Naive thymus-derived CD8-positive, alpha-beta T cell (primary cell): ENCODE measurements around the gene FOXN1. TPM values are rescaled to one million over a fixed set of nuclear protein-coding genes. Genes with fewer than 3 reads are reported as not detected.

Source experiments
- ATAC-seq, 2 donors: fragments of 150-1000 bp; cut with Tn5 transposase in 1 of 2; sonication (Bioruptor Pico), chemical (Tn5 transposase) in 1 of 2; 1 replicate in 1 of 2; 2 replicates in 1 of 2; pipeline ENCODE4 v1.10.0; 2021; ENCODE audit warnings: mild to moderate bottlenecking in 2 of 2, moderate library complexity in 2 of 2
- POLR2A ChIA-PET: fragments of 350-600 bp; sonication (Branson Sonifier 250); formaldehyde crosslinking; loops from one replicate; lab custom pipeline; 2021; ENCODE audit warnings: antibody characterized with exemption; lab: Charles Lee
- DNase-seq, 10 donors: peaks; one replicate each; pipeline versions ENCODE4 v3.0.0 to v3.0.0-alpha.2; 2020 to 2022
- H3K27ac Mint-ChIP-seq, 10 donors: one replicate each; pipeline ENCODE4 v1.8.0; 2020 to 2022; ENCODE audit warnings: mild to moderate bottlenecking in 10 of 10, mixed read lengths in 10 of 10, moderate library complexity in 4 of 10, inconsistent platforms in 1 of 10
- H3K27me3 Mint-ChIP-seq, 5 donors: one replicate each; pipeline ENCODE4 v1.8.0; 2021 to 2022; ENCODE audit warnings: mixed read lengths in 5 of 5
- H3K36me3 Mint-ChIP-seq, 3 donors: one replicate each; pipeline ENCODE4 v1.8.0; 2020 to 2022; ENCODE audit warnings: mixed read lengths in 3 of 3, mild to moderate bottlenecking in 2 of 3, inconsistent platforms in 1 of 3
- H3K4me1 Mint-ChIP-seq, 4 donors: one replicate each; pipeline ENCODE4 v1.8.0; 2021 to 2022; ENCODE audit warnings: mixed read lengths in 4 of 4
- H3K4me3 Mint-ChIP-seq, 10 donors: one replicate each; pipeline ENCODE4 v1.8.0; 2020 to 2022; ENCODE audit warnings: mild to moderate bottlenecking in 10 of 10, mixed read lengths in 10 of 10, moderate library complexity in 6 of 10, inconsistent platforms in 1 of 10
- H3K9me3 Mint-ChIP-seq, 9 donors: one replicate each; pipeline ENCODE4 v1.8.0; 2020 to 2022; ENCODE audit warnings: mixed read lengths in 9 of 9, mild to moderate bottlenecking in 3 of 9, inconsistent platforms in 1 of 9, moderate library complexity in 1 of 9
- polyA plus RNA-seq, 3 donors: library from polyadenylated mRNA; unstranded; fragments of 300-500 nt; fragmentation: Illumina TruSeq; gene quantifications; one replicate each; pipeline ENCODE4 v1.2.3, GENCODE V29; 2021
- total RNA-seq, 8 experiments: library from RNA in 2 of 8; stranded (reverse) in 2 of 8; gene quantifications; one replicate each; pipeline ENCODE4 v1.2.3 and lab custom pipeline; 2021 to 2026

The FOXN1 gene
- total and polyA plus RNA-seq, 5 experiments from 2014 or later = not detected

DNA sequence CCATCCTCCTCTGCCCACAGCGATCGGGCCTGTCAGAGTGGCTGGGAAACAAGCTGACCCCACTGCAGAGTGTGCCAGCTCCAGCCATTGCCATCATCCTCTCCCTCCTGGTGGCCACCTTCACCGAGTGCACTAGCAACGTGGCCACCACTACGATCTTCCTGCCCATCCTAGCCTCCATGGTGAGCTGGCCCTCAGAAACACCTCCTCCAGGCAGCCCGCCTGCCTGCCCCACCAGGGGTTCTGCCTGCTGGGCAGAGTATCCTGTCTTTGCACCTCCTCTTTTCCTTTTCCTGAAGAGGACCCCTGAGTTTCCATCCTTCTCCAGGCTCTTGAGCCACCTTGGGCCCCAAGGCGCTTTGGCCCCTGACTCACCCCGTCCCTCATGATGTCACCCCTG is 10.5 kb upstream of the FOXN1 start:
- ATAC-seq = no peak
- Mint-ChIP-seq H3K27ac (no peak overlapping the region), H3K36me3 (no peaks in the 10 kb centered on the region), H3K4me3 (no peak overlapping the region), H3K27me3 (peaks cover 0 to 9% (median 0%) of the 10 kb centered on the region in 5 donors), H3K9me3 (no peaks in the 10 kb centered on the region), H3K4me1 (no peaks in the 10 kb centered on the region)
- POLR2A ChIA-PET = interaction anchor here (1.0 to 1.1 kb wide), 2 partner anchors 52 to 59 kb away, joined by 3 read pairs; no protein-coding TSS in a partner anchor
- no peak for DNase-seq

DNA sequence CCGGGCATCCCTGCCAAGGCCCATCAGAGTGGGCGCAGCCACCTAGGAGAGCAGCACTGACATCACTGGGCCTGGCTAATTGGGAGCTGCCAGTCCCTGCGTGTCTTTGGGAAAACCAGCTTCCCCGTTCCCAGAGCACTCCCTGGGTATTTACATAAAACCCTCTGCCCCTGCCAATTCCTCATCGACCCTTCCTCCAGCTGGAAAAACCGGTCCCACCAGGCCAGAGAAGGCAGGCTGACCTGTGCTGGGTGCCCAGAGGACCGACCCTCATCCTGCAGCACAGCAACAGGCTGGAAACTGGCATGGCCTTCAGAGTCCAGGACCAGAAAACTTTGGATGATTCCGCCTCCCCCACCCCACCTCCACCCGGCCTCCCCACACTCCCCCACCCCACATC is 8.2 kb upstream of the FOXN1 start:
- no peak for ATAC-seq
- Mint-ChIP-seq H3K9me3 (no peaks in the 10 kb centered on the region), H3K27me3 (peaks cover 0 to 1% (median 0%) of the 10 kb centered on the region in 5 donors), H3K4me1 (no peaks in the 10 kb centered on the region), H3K27ac (no peak overlapping the region), H3K36me3 (no peaks in the 10 kb centered on the region), H3K4me3 (no peak overlapping the region)
- no peak for DNase-seq
- POLR2A ChIA-PET = no interaction called here

DNA sequence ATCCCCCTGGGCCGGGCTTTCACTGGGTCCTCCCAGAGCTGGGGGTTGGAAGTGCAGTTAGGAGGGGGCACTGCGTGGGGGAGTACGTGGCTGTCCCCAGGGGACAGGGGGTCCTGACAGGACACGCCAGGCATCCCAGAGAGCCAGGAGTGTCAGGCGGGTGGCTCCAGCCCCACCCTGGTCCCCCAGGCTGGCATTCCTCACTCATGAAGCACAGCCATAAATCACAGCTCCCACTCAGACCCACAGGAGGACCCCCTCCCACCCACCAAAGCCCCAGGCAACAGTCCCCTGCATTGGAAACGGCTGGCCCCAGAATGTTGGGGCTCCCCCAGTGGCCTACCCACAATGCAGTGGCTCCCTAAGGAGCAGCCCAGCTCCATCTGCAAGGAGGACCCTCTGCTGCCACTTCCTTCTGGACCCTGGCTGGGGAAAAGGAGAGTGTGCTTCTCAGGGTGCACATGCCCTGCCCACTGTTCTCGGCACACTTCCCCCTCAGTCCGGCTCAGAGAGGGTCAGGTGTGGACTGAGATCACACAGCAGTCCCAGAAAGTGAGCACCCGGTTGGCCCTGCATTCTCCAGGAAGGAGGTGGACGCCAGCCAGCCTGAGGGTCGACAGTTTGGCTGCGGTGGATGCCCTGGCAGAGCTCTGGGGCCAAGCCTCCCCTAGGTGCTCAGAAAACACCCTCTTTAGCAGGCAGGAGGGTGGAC is 7.3 kb upstream of the FOXN1 start:
- POLR2A ChIA-PET = no interaction called here
- Mint-ChIP-seq H3K36me3 (no peaks in the 10 kb centered on the region), H3K9me3 (no peaks in the 10 kb centered on the region)

DNA sequence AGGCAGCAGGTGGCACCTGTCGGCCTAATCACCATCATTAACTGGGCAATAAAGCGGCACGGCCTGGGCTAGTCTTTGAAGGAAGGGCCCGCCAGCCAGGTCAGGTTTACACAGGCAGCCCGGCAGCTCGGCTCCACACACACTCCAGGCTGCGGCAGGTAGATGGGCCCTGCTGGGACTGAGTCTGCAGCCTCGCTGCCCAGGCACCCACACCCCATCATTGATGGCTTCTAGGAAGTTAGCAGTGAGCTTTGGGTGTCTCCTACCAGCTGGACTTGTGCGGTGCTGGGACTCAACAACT is 6.8 kb upstream of the FOXN1 start:
- Mint-ChIP-seq H3K9me3 (no peaks in the 10 kb centered on the region), H3K4me3 (no peak overlapping the region), H3K4me1 (no peaks in the 10 kb centered on the region), H3K27me3 (no peaks in the 10 kb centered on the region), H3K36me3 (no peaks in the 10 kb centered on the region), H3K27ac (no peak overlapping the region)
- DNase-seq = no peak
- POLR2A ChIA-PET = no interaction called here
- ATAC-seq = no peak

More for the DNA sequence above, 7.3 kb upstream of the FOXN1 start:
- ATAC-seq = no peak
- Mint-ChIP-seq H3K27ac (no peak overlapping the region), H3K4me1 (no peaks in the 10 kb centered on the region), H3K27me3 (no peaks in the 10 kb centered on the region), H3K4me3 (no peak overlapping the region)
- no peak for DNase-seq

DNA sequence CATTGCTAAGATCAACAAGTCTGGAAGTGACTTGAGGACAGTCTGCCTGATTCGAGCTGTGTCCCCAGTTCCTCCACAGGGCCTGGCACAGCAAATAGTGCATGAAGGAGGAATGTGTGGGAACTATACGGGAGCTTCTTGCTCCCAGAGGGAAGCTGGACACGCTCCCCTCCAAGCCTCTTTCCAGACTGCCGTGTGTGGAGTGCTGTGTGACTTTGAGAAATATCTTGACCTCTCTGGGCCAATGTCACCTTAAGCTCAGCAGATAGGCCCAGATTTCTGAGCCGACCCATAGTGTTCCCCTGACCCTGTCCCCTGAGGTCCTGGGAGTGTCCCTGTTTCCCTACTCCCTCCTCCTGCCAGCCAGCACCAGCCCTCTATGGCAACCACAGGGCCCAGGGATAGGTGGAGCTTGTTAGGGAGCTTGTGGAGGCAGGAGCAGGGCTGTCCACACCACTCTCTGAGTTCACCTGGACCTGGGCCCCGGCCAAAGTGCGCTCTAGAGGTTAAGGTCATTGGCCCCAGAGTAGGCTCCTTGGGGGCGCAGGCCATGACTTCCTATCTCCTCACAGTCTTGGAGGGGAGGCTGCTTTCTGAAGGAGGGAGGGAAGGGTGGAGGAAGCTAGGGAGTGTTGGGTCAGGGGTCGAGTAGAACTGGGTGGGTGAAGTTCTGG is 6.3 kb upstream of the FOXN1 start:
- ATAC-seq (no peak), DNase-seq (peak in 1 of 10 donors; percentile 14)
- Mint-ChIP-seq H3K36me3 (no peaks in the 10 kb centered on the region), H3K9me3 (no peaks in the 10 kb centered on the region), H3K4me3 (no peak overlapping the region), H3K27me3 (peaks cover 0 to 4% (median under 1%) of the 10 kb centered on the region in 5 donors), H3K27ac (peak overlapping the region in 1 of 10 donors; percentile 19), H3K4me1 (no peaks in the 10 kb centered on the region)
- POLR2A ChIA-PET = no interaction called here

DNA sequence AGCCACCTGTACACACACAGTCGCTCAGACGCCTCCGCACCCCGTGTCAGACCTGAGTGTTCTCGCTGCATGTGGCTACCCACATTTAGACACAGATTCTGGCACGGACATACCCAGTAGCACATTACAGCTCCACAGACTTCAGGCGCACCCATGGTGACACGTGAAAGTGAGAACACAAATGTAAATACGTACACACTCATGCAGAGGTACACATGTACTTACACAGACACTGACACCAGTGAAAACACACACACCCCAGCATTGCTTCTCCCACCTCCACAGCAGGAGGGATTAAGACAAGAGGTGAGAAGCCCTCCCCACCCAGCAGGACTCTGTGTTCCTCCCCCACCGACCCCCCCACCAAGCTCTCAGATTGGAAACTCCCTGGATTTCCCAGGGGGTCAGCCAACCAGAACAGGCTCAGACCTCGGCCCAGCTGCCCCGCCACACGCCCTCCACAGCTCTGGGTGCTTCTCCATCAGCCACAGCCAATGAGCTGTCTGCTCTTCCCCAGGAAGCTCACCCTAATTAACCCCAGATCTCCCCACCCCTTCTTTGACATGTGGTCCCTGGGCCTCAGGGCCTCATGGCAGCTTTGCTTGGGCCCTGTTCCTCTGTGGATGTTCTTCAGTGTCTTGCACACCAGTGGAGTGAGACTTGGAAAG is 5.3 kb upstream of the FOXN1 start:
- H3K27ac Mint-ChIP-seq = no peak overlapping the region
- no peak for DNase-seq
- POLR2A ChIA-PET = no interaction called here
- H3K9me3 Mint-ChIP-seq = no peaks in the 10 kb centered on the region
- H3K27me3 Mint-ChIP-seq = peaks cover 2 to 14% (median 8%) of the 10 kb centered on the region in 5 donors
- H3K4me1 Mint-ChIP-seq = no peaks in the 10 kb centered on the region
- no peak for ATAC-seq
- no peak overlapping the region for H3K4me3 Mint-ChIP-seq
- no peaks in the 10 kb centered on the region for H3K36me3 Mint-ChIP-seq

DNA sequence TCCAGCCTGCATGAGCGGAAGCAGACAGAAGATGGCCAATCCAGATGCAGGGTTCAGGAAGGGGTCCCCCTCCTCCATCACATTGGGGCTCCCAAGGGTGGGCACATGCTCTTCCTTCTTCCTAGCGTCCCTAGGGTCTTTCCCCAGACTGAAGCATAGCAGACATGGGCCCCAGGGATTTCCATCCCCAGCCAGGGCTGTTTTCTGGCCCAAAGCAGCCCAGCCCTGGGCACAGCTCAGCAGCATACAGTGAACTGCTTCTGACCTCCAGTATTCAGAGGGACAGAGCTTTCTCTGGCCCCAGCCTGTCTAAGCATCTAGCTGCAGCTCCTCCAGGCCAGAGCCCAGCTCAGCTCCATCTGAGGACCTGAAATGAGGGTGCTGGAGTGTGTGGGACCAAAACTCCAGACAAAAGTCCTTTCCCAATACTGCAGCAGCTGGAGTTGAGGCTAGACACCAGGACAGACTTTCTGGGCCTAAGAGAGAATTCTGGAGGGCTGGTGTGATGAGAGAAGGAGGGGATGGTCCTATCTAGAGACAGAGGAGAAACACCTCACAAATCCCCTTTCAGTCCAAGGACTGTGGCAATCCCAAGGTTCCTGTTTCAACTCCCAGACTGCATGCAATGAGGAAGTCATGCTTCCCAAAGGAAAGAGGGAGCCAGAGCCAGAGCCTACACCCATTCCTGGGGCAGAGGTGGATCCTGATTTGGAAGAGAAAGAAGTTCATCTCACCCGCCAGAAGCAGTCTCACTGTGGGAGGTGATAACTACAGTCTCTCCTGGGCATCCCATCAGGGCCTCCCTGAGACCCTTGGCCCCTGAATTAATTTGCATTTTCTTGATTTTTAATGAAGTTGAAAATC is 4.5 kb upstream of the FOXN1 start:
- H3K4me1 Mint-ChIP-seq = no peaks in the 10 kb centered on the region
- peak overlapping the region in 1 of 10 donors; percentile 37 for H3K27ac Mint-ChIP-seq
- H3K27me3 Mint-ChIP-seq = peaks cover 2 to 14% (median 8%) of the 10 kb centered on the region in 5 donors
- DNase-seq = no peak
- ATAC-seq = no peak
- H3K4me3 Mint-ChIP-seq = no peak overlapping the region
- H3K9me3 Mint-ChIP-seq = no peaks in the 10 kb centered on the region
- POLR2A ChIA-PET = no interaction called here
- H3K36me3 Mint-ChIP-seq = no peaks in the 10 kb centered on the region

DNA sequence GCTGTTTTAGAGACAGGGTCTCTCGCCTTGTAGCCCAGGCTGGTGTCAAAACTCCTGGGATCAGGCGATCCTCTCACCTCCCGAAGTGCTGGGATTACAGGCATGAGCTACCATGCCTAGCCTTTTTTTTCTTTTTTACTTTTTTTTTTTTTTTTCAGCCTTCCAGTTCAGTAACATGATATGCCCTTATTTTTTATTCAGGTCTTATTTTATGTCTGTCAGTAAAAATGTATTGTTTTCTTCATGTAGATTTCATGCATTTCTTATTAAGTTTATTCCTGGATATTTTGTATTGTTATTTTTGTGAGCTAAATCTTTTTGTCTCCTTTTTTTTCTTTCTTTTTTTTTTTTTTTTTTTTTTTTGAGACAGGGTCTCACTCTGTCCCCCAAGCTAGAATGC is 2.7 kb upstream of the FOXN1 start:
- no peak overlapping the region for H3K27ac Mint-ChIP-seq
- POLR2A ChIA-PET = interaction anchor here (0.7 kb wide), 1 partner anchor 41 kb away, joined by 3 read pairs; no protein-coding TSS in a partner anchor
- no peaks in the 10 kb centered on the region for H3K9me3 Mint-ChIP-seq
- no peak for DNase-seq
- ATAC-seq = no peak
- H3K27me3 Mint-ChIP-seq = peaks cover 4 to 20% (median 13%) of the 10 kb centered on the region in 5 donors
- H3K36me3 Mint-ChIP-seq = no peaks in the 10 kb centered on the region
- H3K4me1 Mint-ChIP-seq = no peaks in the 10 kb centered on the region
- no peak overlapping the region for H3K4me3 Mint-ChIP-seq

DNA sequence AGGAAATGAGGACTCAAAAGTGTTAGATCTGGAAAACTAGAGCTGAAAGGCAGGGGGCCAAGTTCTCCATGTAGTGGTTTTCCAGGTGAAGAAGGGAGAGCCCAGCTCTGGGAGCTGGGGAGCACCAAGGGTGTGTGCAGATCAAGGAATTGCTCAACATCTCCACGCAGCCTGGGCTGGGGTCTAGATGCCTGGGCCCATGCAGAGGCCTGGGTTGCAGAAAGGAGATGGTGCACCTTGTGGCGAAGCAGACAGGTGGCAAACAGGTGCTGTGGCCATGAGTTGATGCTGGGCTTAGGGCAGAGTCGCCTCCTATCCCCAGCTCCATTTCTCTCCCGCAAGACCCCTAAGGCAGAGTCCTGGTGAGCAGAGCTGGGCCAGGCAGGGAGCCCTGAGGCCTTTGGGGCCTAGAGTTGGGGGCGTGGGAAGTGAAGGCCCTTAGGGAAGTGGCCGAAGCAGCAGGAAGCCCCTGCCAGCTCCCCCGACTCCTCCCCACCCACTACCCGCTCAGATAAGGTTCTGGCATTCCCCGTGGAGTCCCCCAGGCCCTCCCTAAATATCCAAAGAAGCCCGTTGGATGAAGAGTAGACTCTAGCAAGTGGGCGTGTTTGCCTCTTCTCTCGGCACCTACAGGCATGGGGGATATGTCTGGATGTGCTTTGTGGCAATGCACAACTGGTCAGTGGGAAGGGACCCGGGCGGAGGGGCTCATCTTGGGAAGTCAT is 777 bp downstream of the FOXN1 start:
- ATAC-seq (no peak), DNase-seq (no peak)
- Mint-ChIP-seq H3K27me3 (peaks cover 8 to 46% (median 33%) of the 10 kb centered on the region in 5 donors), H3K27ac (no peak overlapping the region), H3K9me3 (no peaks in the 10 kb centered on the region), H3K36me3 (no peaks in the 10 kb centered on the region), H3K4me3 (no peak overlapping the region), H3K4me1 (no peaks in the 10 kb centered on the region)
- POLR2A ChIA-PET = no interaction called here

DNA sequence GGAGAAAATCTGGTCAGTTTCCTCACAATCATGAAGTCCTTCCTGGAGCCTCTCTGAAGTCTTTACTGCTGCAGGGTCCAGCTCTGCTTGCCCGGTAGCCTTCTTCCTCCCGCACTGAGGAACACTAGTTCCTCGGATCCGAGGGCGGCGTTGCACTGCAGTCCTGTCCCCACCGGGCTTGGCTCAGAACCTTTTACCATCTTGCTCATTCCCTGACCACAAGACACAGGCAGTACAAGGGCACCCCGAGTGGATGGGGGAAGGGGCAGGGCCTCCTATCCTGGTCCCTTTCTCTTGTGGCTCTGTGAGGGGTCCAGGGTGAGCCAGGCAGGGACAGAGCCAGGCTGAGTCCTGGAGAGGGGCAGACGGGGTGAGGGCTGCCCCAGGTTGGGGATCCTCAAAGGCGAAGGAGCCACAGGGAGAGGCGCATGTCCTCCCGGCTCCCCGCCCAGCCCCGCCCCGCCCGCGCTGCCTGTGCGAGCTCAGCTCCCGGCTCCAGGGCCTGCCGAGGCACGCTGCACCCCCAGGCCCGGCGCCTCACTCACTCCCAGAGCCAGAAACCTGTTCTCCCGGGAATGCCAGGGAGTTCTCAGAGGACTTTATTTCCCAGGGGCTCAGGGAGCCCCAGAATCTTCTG is 1.5 kb downstream of the FOXN1 start:
- POLR2A ChIA-PET = no interaction called here
- H3K27ac Mint-ChIP-seq = no peak overlapping the region
- no peaks in the 10 kb centered on the region for H3K9me3 Mint-ChIP-seq
- no peak for DNase-seq
- H3K4me3 Mint-ChIP-seq = no peak overlapping the region
- ATAC-seq = no peak
- no peaks in the 10 kb centered on the region for H3K4me1 Mint-ChIP-seq
- H3K36me3 Mint-ChIP-seq = no peaks in the 10 kb centered on the region
- H3K27me3 Mint-ChIP-seq = peaks cover 8 to 50% (median 33%) of the 10 kb centered on the region in 5 donors

DNA sequence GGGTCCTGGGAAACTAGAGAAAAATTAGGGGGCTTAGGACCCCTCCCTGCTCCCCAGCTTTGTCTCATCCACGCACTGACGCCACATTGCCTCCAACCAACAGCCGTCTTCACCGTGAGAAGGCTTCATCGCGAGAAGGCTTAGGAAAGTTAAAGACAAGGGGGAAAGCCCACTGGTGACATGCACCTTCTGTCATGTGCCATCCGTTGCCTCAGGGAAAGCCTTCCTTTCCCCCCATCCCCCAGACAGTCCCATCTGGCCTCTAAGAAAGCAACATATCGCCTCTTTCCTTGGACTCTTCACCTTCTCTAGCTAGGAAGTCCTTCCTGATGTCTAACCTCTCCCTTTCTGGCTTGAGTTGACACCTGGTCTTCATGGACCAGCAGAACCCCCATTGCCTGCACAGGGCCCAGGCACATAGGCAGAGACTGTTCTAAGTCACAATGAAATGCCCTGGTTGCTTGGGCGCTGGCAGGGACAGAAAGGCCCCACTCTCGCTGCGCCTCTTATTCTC is 2.1 kb downstream of the FOXN1 start:
- H3K36me3 Mint-ChIP-seq = no peaks in the 10 kb centered on the region
- no peaks in the 10 kb centered on the region for H3K9me3 Mint-ChIP-seq
- peaks cover 8 to 53% (median 33%) of the 10 kb centered on the region in 5 donors for H3K27me3 Mint-ChIP-seq
- no peaks in the 10 kb centered on the region for H3K4me1 Mint-ChIP-seq
- DNase-seq (no peak), ATAC-seq (no peak)
- peak overlapping the region in 1 of 10 donors; percentile 82 for H3K27ac Mint-ChIP-seq
- H3K4me3 Mint-ChIP-seq = no peak overlapping the region
- POLR2A ChIA-PET = no interaction called here
